C4-2B (cell line): Measurements from ENCODE around the gene ZBTB7A.

Source experiments
- H3K27ac ChIP-seq: fragments of 450-650 bp; 2 replicates; pipeline ENCODE4 v1.5.1; 2017
- CTCF ChIP-seq: fragments of 450-650 bp; conservative IDR thresholded peaks from 2 replicates; pipeline ENCODE4 v1.5.1; 2017; ENCODE audit warnings: mild to moderate bottlenecking
- ZFX ChIP-seq: fragments of 450-650 bp; IDR thresholded peaks from 2 replicates; pipeline ENCODE4 v1.6.1; 2017

Gene ZBTB7A

GRCh38 chr19:4019578-4019977 is 47.1 kb downstream of the ZBTB7A start:
- TF ChIP-seq CTCF (no peak), ZFX (no peak)
- H3K27ac ChIP-seq, result no peak overlapping the region

- no peak overlapping the region for H3K27ac ChIP-seq
- TF ChIP-seq ZFX (no peak), CTCF (no peak)
Measured at GRCh38 chr19:4018775-4019504, 47.8 kb downstream of the ZBTB7A start.

GRCh38 chr19:4018140-4018613 is 48.5 kb downstream of the ZBTB7A start:
- H3K27ac ChIP-seq, result no peak overlapping the region
- TF ChIP-seq CTCF (no peak), ZFX (no peak)

GRCh38 chr19:4016903-4017638 is 49.6 kb downstream of the ZBTB7A start:
- no peak overlapping the region for H3K27ac ChIP-seq
- TF ChIP-seq CTCF, result no peak
- no peak for TF ChIP-seq ZFX

- no peak overlapping the region for H3K27ac ChIP-seq
- TF ChIP-seq ZFX, result no peak
Measured at GRCh38 chr19:4016486-4016885, 50.2 kb downstream of the ZBTB7A start.

- no peak overlapping the region for H3K27ac ChIP-seq
- no peak for TF ChIP-seq ZFX
- no peak for TF ChIP-seq CTCF
Measured at GRCh38 chr19:4015705-4016402, 50.8 kb downstream of the ZBTB7A start.

- H3K27ac ChIP-seq, result no peak overlapping the region
- TF ChIP-seq ZFX, result no peak
- no peak for TF ChIP-seq CTCF
Measured at GRCh38 chr19:4014541-4015491, 51.9 kb downstream of the ZBTB7A start.
